SK-N-SH (cell line): Measurements from ENCODE around the gene TLE1. TPM values are rescaled to one million over a fixed set of nuclear protein-coding genes. Genes with fewer than 3 reads are reported as not detected.
A peak's percentile ranks its signal among the peaks of the same experiment; 100 is the strongest.

ENCODE experiments used
- CTCF ChIA-PET: fragments of 300-600, 350-600 bp; formaldehyde crosslinking; extraction: SDS; loops from one replicate; lab custom pipeline; 2021; lab: Yijun Ruan, JAX
- POLR2A ChIA-PET: fragments of 350-600 bp; sonication (Branson Sonifier 250); formaldehyde crosslinking; extraction: SDS; loops from one replicate; lab custom pipeline; 2020; ENCODE audit warnings: antibody characterized with exemption, inconsistent platforms; lab: Yijun Ruan, JAX
- DNase-seq: peaks from one replicate; pipeline ENCODE4 v3.0.0; 2012
- H2AFZ ChIP-seq: fragments of 200-600 bp; sonication (generic); 2 replicates; pipeline ENCODE4 v1.8.1; 2016; ENCODE audit warnings: antibody characterized with exemption, mild to moderate bottlenecking, low read depth
- H3F3A ChIP-seq: fragments of 200-600 bp; sonication (generic); replicated peaks from 2 replicates; pipeline ENCODE3; 2016; ENCODE audit warnings: antibody characterized with exemption, mild to moderate bottlenecking; ENCODE audit not compliant: insufficient read depth
- H3K27ac ChIP-seq, 2 experiments: fragments of 200-500 bp in 1 of 2; fragments of 200-600 bp in 1 of 2; sonication (Bioruptor generic) in 1 of 2; sonication (generic), shearing (Covaris generic) in 1 of 2; 2 replicates each; pipeline versions ENCODE4 v1.5.1 to v1.6.1; 2014 to 2016; ENCODE audit warnings: low read depth in 2 of 2, inconsistent platforms in 1 of 2, low read length in 1 of 2, mild to moderate bottlenecking in 1 of 2, mixed read lengths in 1 of 2
- H3K27me3 ChIP-seq: fragments of 200-600 bp; sonication (generic), shearing (Covaris generic); 2 replicates; pipeline ENCODE4 v1.6.1; 2016; ENCODE audit warnings: mixed run types; ENCODE audit not compliant: insufficient read depth
- H3K36me3 ChIP-seq, 2 experiments: fragments of 200-500 bp in 1 of 2; fragments of 200-600 bp in 1 of 2; sonication (Bioruptor generic) in 1 of 2; sonication (generic) in 1 of 2; replicated peaks in 1 of 2; 2 replicates each; pipeline versions ENCODE3 to v1.5.1; 2014 to 2016; ENCODE audit warnings: low read length in 1 of 2, mild to moderate bottlenecking in 1 of 2; ENCODE audit not compliant: insufficient read depth in 2 of 2, control insufficient read depth in 1 of 2
- H3K4me1 ChIP-seq, 2 experiments: fragments of 200-500 bp in 1 of 2; fragments of 200-600 bp in 1 of 2; sonication (Bioruptor generic) in 1 of 2; sonication (generic), shearing (Covaris generic) in 1 of 2; 2 replicates each; pipeline versions ENCODE4 v1.5.1 to v1.6.1; 2014 to 2016; ENCODE audit warnings: low read depth in 1 of 2, low read length in 1 of 2, mixed run types in 1 of 2; ENCODE audit not compliant: insufficient read depth in 2 of 2, control insufficient read depth in 1 of 2
- H3K4me2 ChIP-seq: fragments of 200-600 bp; sonication (generic), shearing (Covaris generic); 2 replicates; pipeline ENCODE4 v1.6.1; 2017; ENCODE audit warnings: mixed run types
- H3K4me3 ChIP-seq, 2 experiments: fragments of 200-500 bp in 1 of 2; fragments of 200-600 bp in 1 of 2; sonication (Bioruptor generic) in 1 of 2; sonication (generic), shearing (Covaris generic) in 1 of 2; 2 replicates each; pipeline versions ENCODE4 v1.5.1 to v1.8.1; 2014 to 2016; ENCODE audit warnings: low read depth in 2 of 2, inconsistent platforms in 1 of 2, low read length in 1 of 2, mild to moderate bottlenecking in 1 of 2, mixed read lengths in 1 of 2, moderate library complexity in 1 of 2
- H3K79me2 ChIP-seq: fragments of 200-600 bp; sonication (generic); 2 replicates; pipeline ENCODE4 v1.8.1; 2017; ENCODE audit warnings: mild to moderate bottlenecking; ENCODE audit not compliant: insufficient read depth
- H3K9ac ChIP-seq: fragments of 200-600 bp; sonication (generic); 2 replicates; pipeline ENCODE4 v1.6.1; 2017; ENCODE audit warnings: mixed run types
- H3K9me2 ChIP-seq: fragments of 200-600 bp; sonication (generic); 2 replicates; pipeline ENCODE4 v1.6.1; 2017; ENCODE audit warnings: mixed run types
- H3K9me3 ChIP-seq: fragments of 200-600 bp; sonication (generic); 2 replicates; pipeline ENCODE4 v1.6.1; 2017; ENCODE audit warnings: mixed run types, mild to moderate bottlenecking, moderate library complexity
- H4K20me1 ChIP-seq: fragments of 200-600 bp; sonication (generic); 2 replicates; pipeline ENCODE4 v1.6.1; 2017; ENCODE audit warnings: mild to moderate bottlenecking, mixed run types; ENCODE audit not compliant: insufficient read depth
- EP300 ChIP-seq, 2 experiments: IDR thresholded peaks; 2 replicates each; pipeline versions ENCODE4 v1.4.0 to v1.6.1; 2012; ENCODE audit warnings: borderline replicate concordance in 1 of 2, low read depth in 1 of 2, low read length in 1 of 2
- FOSL2 ChIP-seq: IDR thresholded peaks from 2 replicates; pipeline ENCODE4 v1.4.0; 2012; ENCODE audit warnings: low read depth, mild to moderate bottlenecking, moderate library complexity, borderline replicate concordance
- GATA2 ChIP-seq: sonication (generic); formaldehyde crosslinking; IDR thresholded peaks from 2 replicates; pipeline ENCODE4 v1.5.0; 2020; ENCODE audit warnings: mild to moderate bottlenecking, missing genetic modification reagents
- NFIC ChIP-seq: IDR thresholded peaks from 2 replicates; pipeline ENCODE4 v1.4.0; 2012; ENCODE audit warnings: borderline replicate concordance
- NRF1 ChIP-seq: IDR thresholded peaks from 2 replicates; pipeline ENCODE4 v1.6.1; 2012; ENCODE audit warnings: low read depth, mild to moderate bottlenecking, low read length
- PBX3 ChIP-seq: IDR thresholded peaks from 2 replicates; pipeline ENCODE4; 2012
- POLR2AphosphoS5 ChIP-seq: IDR thresholded peaks from 2 replicates; pipeline ENCODE4 v1.6.1; 2012; ENCODE audit warnings: low read depth, low read length
- RAD21 ChIP-seq: IDR thresholded peaks from 2 replicates; pipeline ENCODE4 v1.6.1; 2012; ENCODE audit warnings: mild to moderate bottlenecking, low read length
- RCOR1 ChIP-seq: fragments of 150-350 bp; IDR thresholded peaks from 2 replicates; pipeline ENCODE4 v1.6.1; 2017; ENCODE audit warnings: antibody characterized with exemption, low read length
- REST ChIP-seq: IDR thresholded peaks from 2 replicates; pipeline ENCODE4 v1.6.1; 2012; ENCODE audit warnings: mild to moderate bottlenecking, low read depth, low read length, moderate library complexity
- RFX5 ChIP-seq: IDR thresholded peaks from 2 replicates; pipeline ENCODE4 v1.6.1; 2012; ENCODE audit warnings: mild to moderate bottlenecking, improper control_type of control experiment, low read length
- RXRA ChIP-seq: IDR thresholded peaks from 2 replicates; pipeline ENCODE4 v1.4.0; 2012; ENCODE audit warnings: low read depth, mild to moderate bottlenecking, borderline replicate concordance
- TAF1 ChIP-seq: IDR thresholded peaks from 2 replicates; pipeline ENCODE4 v1.6.1; 2012; ENCODE audit warnings: low read depth, mild to moderate bottlenecking, low read length, moderate library complexity, borderline replicate concordance
- YY1 ChIP-seq: IDR thresholded peaks from 2 replicates; pipeline ENCODE4 v1.4.0; 2012; ENCODE audit warnings: low read depth, mild to moderate bottlenecking
- WGBS: methylation state at CpG from one replicate; pipeline ENCODE4 v1.1.6; 2017; ENCODE audit warnings: low lambda C conversion rate; 5-methylcytosine and 5-hydroxymethylcytosine counted together
- polyA plus RNA-seq, 3 experiments: library from polyadenylated mRNA; depleted of rRNA; stranded (reverse); fragments of >200 nt; gene quantifications; 2 replicates each; pipeline ENCODE4 v1.2.3, GENCODE V29; 2012
- TF ChIP-seq, protein P1 (sequence below): IDR thresholded peaks from 2 replicates; pipeline ENCODE4 v1.4.0; 2012; ENCODE audit warnings: low read depth, borderline replicate concordance

Gene TLE1
- polyA plus RNA-seq, 1 of the 3 experiments (the other 2 are of a cell fraction): 33.0 TPM

DNA sequence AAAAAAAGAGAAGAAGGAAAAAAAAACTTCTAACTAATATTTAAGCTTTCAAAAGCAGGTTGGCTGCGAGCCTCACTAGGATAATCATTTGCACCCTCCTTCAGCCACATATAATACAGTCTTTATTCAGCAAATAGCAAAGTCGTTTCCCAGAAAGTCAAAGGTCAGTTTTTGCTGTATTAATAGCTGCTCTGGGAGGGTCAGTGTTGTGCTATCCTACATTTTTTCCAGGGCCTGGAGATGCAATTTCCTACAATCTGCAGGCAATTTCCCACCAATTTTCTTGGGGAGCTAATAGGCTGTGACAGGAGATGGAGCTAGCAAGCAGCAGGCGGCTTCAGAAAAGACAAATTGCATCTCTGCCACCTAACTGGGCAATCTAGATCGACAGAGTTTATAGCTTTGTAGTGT is 136.8 kb downstream of the TLE1 start:
- H3K27ac ChIP-seq: no peak overlapping the region
- H3K4me1 ChIP-seq: peaks cover 0 to 4% of the 10 kb centered on the region in 2 experiments; a peak in 3 of 4 replicates
- H3K4me3 ChIP-seq: no peak overlapping the region
- no peaks in the 10 kb centered on the region for H4K20me1 ChIP-seq
- H3K79me2 ChIP-seq: no peaks in the 10 kb centered on the region
- ChIA-PET POLR2A (no interaction called here), CTCF (interaction anchor here (0.6 to 1.0 kb wide), 2 partner anchors 30 to 226 kb away, joined by 3 to 5 read pairs; no protein-coding TSS in a partner anchor)
- H2AFZ ChIP-seq: no peak overlapping the region
- no peak overlapping the region for H3K4me2 ChIP-seq
- H3K9me3 ChIP-seq: no peaks in the 10 kb centered on the region
- WGBS: 84% methylated on average over 4 of the region's 4 CpGs
- H3K36me3 ChIP-seq: no peaks in the 10 kb centered on the region
- H3F3A ChIP-seq: peaks cover 2% of the 10 kb centered on the region
- no peak for DNase-seq
- no peak overlapping the region for H3K9ac ChIP-seq
- no peaks in the 10 kb centered on the region for H3K9me2 ChIP-seq
- TF ChIP-seq REST (no peak), RAD21 (0 out of 2 replicates have a peak, but pooled peaks have one; percentile 6)
- no peaks in the 10 kb centered on the region for H3K27me3 ChIP-seq

DNA sequence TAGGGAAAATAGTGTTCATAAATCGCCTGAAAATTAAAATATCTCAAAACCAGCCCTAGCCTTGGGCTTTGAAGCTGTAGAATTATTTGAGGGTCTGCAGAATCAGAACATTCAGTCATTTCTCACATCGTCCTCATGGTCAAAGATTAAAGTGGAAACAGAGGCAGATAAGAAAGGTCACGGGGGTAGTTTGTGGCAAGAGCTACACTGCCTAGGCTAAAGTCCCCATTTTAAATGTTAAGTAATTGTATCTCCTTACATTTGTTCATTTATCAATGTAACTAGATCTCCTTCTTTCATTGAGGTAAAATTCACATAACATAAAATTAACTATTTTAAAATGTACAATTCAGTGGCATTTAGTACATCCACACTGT is 139.2 kb downstream of the TLE1 start:
- Histone ChIP-seq H3K9me3 (no peaks in the 10 kb centered on the region), H3K9ac (no peak overlapping the region), H3K9me2 (no peaks in the 10 kb centered on the region), H3K4me1 (no peaks in the 10 kb centered on the region), H4K20me1 (no peaks in the 10 kb centered on the region), H3K4me3 (no peak overlapping the region), H3F3A (no peaks in the 10 kb centered on the region), H3K36me3 (no peaks in the 10 kb centered on the region), H2AFZ (no peak overlapping the region), H3K4me2 (no peak overlapping the region), H3K27ac (no peak overlapping the region), H3K27me3 (no peaks in the 10 kb centered on the region), H3K79me2 (no peaks in the 10 kb centered on the region)
- ChIA-PET CTCF (interaction anchor here (0.9 to 1.1 kb wide), 2 partner anchors 21 to 28 kb away, joined by 3 to 4 read pairs; no protein-coding TSS in a partner anchor), POLR2A (no interaction called here)
- TF ChIP-seq GATA2 (CRISPR knock-in tag) (no peak), RCOR1 (no peak), FOSL2 (no peak), POLR2AphosphoS5 (no peak), YY1 (no peak), RXRA (no peak), TAF1 (no peak), PBX3 (no peak), NFIC (no peak), EP300 (IDR thresholded peaks at IDR 0.05; ENCODE audit: borderline replicate concordance in 1 of 2, low read depth in 1 of 2, low read length in 1 of 2) (no peak), NRF1 (no peak), RFX5 (no peak), REST (no peak)
- TF ChIP-seq, protein P1, sequence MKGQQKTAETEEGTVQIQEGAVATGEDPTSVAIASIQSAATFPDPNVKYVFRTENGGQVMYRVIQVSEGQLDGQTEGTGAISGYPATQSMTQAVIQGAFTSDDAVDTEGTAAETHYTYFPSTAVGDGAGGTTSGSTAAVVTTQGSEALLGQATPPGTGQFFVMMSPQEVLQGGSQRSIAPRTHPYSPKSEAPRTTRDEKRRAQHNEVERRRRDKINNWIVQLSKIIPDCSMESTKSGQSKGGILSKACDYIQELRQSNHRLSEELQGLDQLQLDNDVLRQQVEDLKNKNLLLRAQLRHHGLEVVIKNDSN: no peak
- DNase-seq: no peak
- 53% methylated on average over 3 of the region's 3 CpGs for WGBS
